CD8-positive, alpha-beta memory T cell (primary cell): Measurements from ENCODE around the gene SLC8B1. TPM values are rescaled to one million over a fixed set of nuclear protein-coding genes. Genes with fewer than 3 reads are reported as not detected.

ENCODE experiments used
- CTCF ChIA-PET: fragments of 350-600 bp; sonication (Branson Sonifier 250); formaldehyde crosslinking; loops from one replicate; lab custom pipeline; 2021; ENCODE audit warnings: antibody characterized with exemption; lab: Charles Lee
- POLR2A ChIA-PET: fragments of 350-600 bp; sonication (Branson Sonifier 250); formaldehyde crosslinking; loops from one replicate; lab custom pipeline; 2021; ENCODE audit warnings: antibody characterized with exemption; lab: Charles Lee
- DNase-seq, 5 donors: peaks; one replicate each; pipeline versions ENCODE4 v3.0.0 to v3.0.0-alpha.2; 2020 to 2022; ENCODE audit warnings: mixed read lengths in 1 of 5
- H3K27ac ChIP-seq: one replicate; pipeline ENCODE4 v1.7.0; 2013; ENCODE audit warnings: low read depth, mild to moderate bottlenecking, low read length, moderate library complexity
- H3K27me3 ChIP-seq: 2 replicates; pipeline ENCODE4 v1.7.0; 2013; ENCODE audit warnings: low read length, mild to moderate bottlenecking; ENCODE audit not compliant: insufficient read depth, poor library complexity, severe bottlenecking
- H3K36me3 ChIP-seq: 2 replicates; pipeline ENCODE4 v1.7.0; 2013; ENCODE audit warnings: mild to moderate bottlenecking, low read length, moderate library complexity; ENCODE audit not compliant: insufficient read depth
- H3K4me1 ChIP-seq: 2 replicates; pipeline ENCODE4 v1.7.0; 2013; ENCODE audit warnings: mild to moderate bottlenecking, low read length, moderate library complexity; ENCODE audit not compliant: insufficient read depth
- H3K4me3 ChIP-seq: 2 replicates; pipeline ENCODE4 v1.7.0; 2013; ENCODE audit warnings: mild to moderate bottlenecking, low read length
- H3K9me3 ChIP-seq: 2 replicates; pipeline ENCODE4 v1.7.0; 2013; ENCODE audit warnings: mild to moderate bottlenecking, low read length
- H3K27ac Mint-ChIP-seq, 8 donors: one replicate each; pipeline ENCODE4 v1.8.0; 2020 to 2021; ENCODE audit warnings: mixed read lengths in 8 of 8, mild to moderate bottlenecking in 6 of 8, inconsistent platforms in 3 of 8, moderate library complexity in 3 of 8
- H3K27me3 Mint-ChIP-seq, 2 donors: one replicate each; pipeline ENCODE4 v1.8.0; 2020 to 2021; ENCODE audit warnings: mixed read lengths in 2 of 2, mild to moderate bottlenecking in 1 of 2, moderate library complexity in 1 of 2
- H3K36me3 Mint-ChIP-seq, 3 donors: one replicate each; pipeline ENCODE4 v1.8.0; 2020 to 2021; ENCODE audit warnings: mixed read lengths in 3 of 3, inconsistent platforms in 1 of 3, mild to moderate bottlenecking in 1 of 3
- H3K4me1 Mint-ChIP-seq, 3 donors: one replicate each; pipeline ENCODE4 v1.8.0; 2020 to 2021; ENCODE audit warnings: mixed read lengths in 3 of 3, inconsistent platforms in 1 of 3, mild to moderate bottlenecking in 1 of 3
- H3K4me3 Mint-ChIP-seq, 7 donors: one replicate each; pipeline ENCODE4 v1.8.0; 2020 to 2021; ENCODE audit warnings: mixed read lengths in 7 of 7, mild to moderate bottlenecking in 6 of 7, moderate library complexity in 4 of 7, inconsistent platforms in 2 of 7
- H3K9me3 Mint-ChIP-seq, 5 donors: one replicate each; pipeline ENCODE4 v1.8.0; 2020 to 2022; ENCODE audit warnings: mixed read lengths in 5 of 5, mild to moderate bottlenecking in 3 of 5, moderate library complexity in 2 of 5, inconsistent platforms in 1 of 5
- polyA plus RNA-seq: library from polyadenylated mRNA; unstranded; fragments of 300-500 nt; fragmentation: Illumina TruSeq; gene quantifications from one replicate; pipeline ENCODE4 v1.2.3, GENCODE V29; 2021
- total RNA-seq, 2 experiments: library from RNA; stranded (reverse); gene quantifications; one replicate each; pipeline ENCODE4 v1.2.3, GENCODE V29; 2021

Gene SLC8B1
- total and polyA plus RNA-seq, 3 experiments from 2014 or later, result 14.9 to 26.8 (median 16.8) TPM

GRCh38 chr12:113333877-113334785 is 778 bp downstream of the SLC8B1 start:
- CTCF ChIA-PET, result interaction anchor here (0.9 to 1.0 kb wide), 4 partner anchors 18 to 149 kb away, joined by 3 read pairs; partner anchors contain the start of genes DDX54 and RITA1
- no peaks in the 10 kb centered on the region for H3K9me3 ChIP-seq
- H3K27ac ChIP-seq, result peak overlapping the region; percentile 57
- peak overlapping the region; percentile 78 for H3K4me3 ChIP-seq
- peak overlapping the region; percentile 93 to 99 (median 95) for H3K4me3 Mint-ChIP-seq
- peaks cover 22% of the 10 kb centered on the region for H3K4me1 ChIP-seq
- peak overlapping the region; percentile 65 to 97 (median 89) for H3K27ac Mint-ChIP-seq
- H3K36me3 ChIP-seq, result peaks cover 4% of the 10 kb centered on the region
- DNase-seq, result peak in 2 of 5 donors; percentile 13 to 53
- H3K27me3 ChIP-seq, result no peaks in the 10 kb centered on the region
- POLR2A ChIA-PET, result interaction anchor here (0.6 to 1.0 kb wide), 3 partner anchors 21 to 431 kb away, joined by 3 to 7 read pairs (median 3); partner anchors contain the start of gene PLBD2
- H3K36me3 Mint-ChIP-seq, result peaks cover 6 to 43% (median 15%) of the 10 kb centered on the region in 3 donors
- H3K27me3 Mint-ChIP-seq, result peaks cover 0 to 4% of the 10 kb centered on the region in 2 donors
- no peaks in the 10 kb centered on the region for H3K9me3 Mint-ChIP-seq
- peaks cover 33 to 61% (median 40%) of the 10 kb centered on the region in 3 donors for H3K4me1 Mint-ChIP-seq

- Mint-ChIP-seq H3K4me3 (peak overlapping the region in 6 of 7 donors; percentile 93 to 98 (median 95)), H3K4me1 (peaks cover 33 to 66% (median 40%) of the 10 kb centered on the region in 3 donors), H3K27me3 (no peaks in the 10 kb centered on the region), H3K9me3 (no peaks in the 10 kb centered on the region), H3K36me3 (peaks cover 6 to 49% (median 17%) of the 10 kb centered on the region in 3 donors), H3K27ac (peak overlapping the region in 2 of 8 donors; percentile 29 to 39)
- peaks cover 22% of the 10 kb centered on the region for H3K4me1 ChIP-seq
- no peaks in the 10 kb centered on the region for H3K9me3 ChIP-seq
- H3K4me3 ChIP-seq, result peak overlapping the region; percentile 78
- POLR2A ChIA-PET, result no interaction called here
- H3K36me3 ChIP-seq, result peaks cover 4% of the 10 kb centered on the region
- H3K27me3 ChIP-seq, result no peaks in the 10 kb centered on the region
- no peak overlapping the region for H3K27ac ChIP-seq
- CTCF ChIA-PET, result interaction anchor here (0.5 kb wide), 1 partner anchor 130 kb away, joined by 4 read pairs; no protein-coding TSS in a partner anchor
- no peak for DNase-seq
Observed at GRCh38 chr12:113333418-113333750, 1.5 kb downstream of the SLC8B1 start.

GRCh38 chr12:113332688-113333417 is 2.1 kb downstream of the SLC8B1 start:
- POLR2A ChIA-PET, result no interaction called here
- Mint-ChIP-seq H3K4me3 (peak overlapping the region; percentile 13 to 98 (median 94)), H3K9me3 (no peaks in the 10 kb centered on the region)

GRCh38 chr12:113330505-113330904 is 4.4 kb downstream of the SLC8B1 start:
- Histone ChIP-seq H3K9me3 (no peaks in the 10 kb centered on the region), H3K27me3 (no peaks in the 10 kb centered on the region), H3K27ac (no peak overlapping the region), H3K4me1 (peaks cover 21% of the 10 kb centered on the region), H3K4me3 (no peak overlapping the region), H3K36me3 (peaks cover 4% of the 10 kb centered on the region)
- H3K4me3 Mint-ChIP-seq, result peak overlapping the region in 1 of 7 donors; percentile 45
- DNase-seq, result no peak
- peak overlapping the region in 1 of 8 donors; percentile 6 for H3K27ac Mint-ChIP-seq
- no peaks in the 10 kb centered on the region for H3K9me3 Mint-ChIP-seq
- no peaks in the 10 kb centered on the region for H3K27me3 Mint-ChIP-seq
- H3K36me3 Mint-ChIP-seq, result peaks cover 6 to 59% (median 19%) of the 10 kb centered on the region in 3 donors
- peaks cover 33 to 68% (median 36%) of the 10 kb centered on the region in 3 donors for H3K4me1 Mint-ChIP-seq
- POLR2A ChIA-PET, result no interaction called here
- CTCF ChIA-PET, result no interaction called here

More at GRCh38 chr12:113332688-113333417, 2.1 kb downstream of the SLC8B1 start:
- Histone ChIP-seq H3K4me1 (peaks cover 22% of the 10 kb centered on the region), H3K9me3 (no peaks in the 10 kb centered on the region), H3K27ac (no peak overlapping the region), H3K36me3 (peaks cover 4% of the 10 kb centered on the region), H3K27me3 (no peaks in the 10 kb centered on the region), H3K4me3 (peak overlapping the region; percentile 78)
- DNase-seq, result no peak
- Mint-ChIP-seq H3K36me3 (peaks cover 6 to 52% (median 19%) of the 10 kb centered on the region in 3 donors), H3K27ac (peak overlapping the region in 4 of 8 donors; percentile 29 to 76 (median 54)), H3K4me1 (peaks cover 33 to 70% (median 40%) of the 10 kb centered on the region in 3 donors), H3K27me3 (no peaks in the 10 kb centered on the region)
- CTCF ChIA-PET, result interaction anchor here (0.5 kb wide), 1 partner anchor 130 kb away, joined by 4 read pairs; no protein-coding TSS in a partner anchor

DNA sequence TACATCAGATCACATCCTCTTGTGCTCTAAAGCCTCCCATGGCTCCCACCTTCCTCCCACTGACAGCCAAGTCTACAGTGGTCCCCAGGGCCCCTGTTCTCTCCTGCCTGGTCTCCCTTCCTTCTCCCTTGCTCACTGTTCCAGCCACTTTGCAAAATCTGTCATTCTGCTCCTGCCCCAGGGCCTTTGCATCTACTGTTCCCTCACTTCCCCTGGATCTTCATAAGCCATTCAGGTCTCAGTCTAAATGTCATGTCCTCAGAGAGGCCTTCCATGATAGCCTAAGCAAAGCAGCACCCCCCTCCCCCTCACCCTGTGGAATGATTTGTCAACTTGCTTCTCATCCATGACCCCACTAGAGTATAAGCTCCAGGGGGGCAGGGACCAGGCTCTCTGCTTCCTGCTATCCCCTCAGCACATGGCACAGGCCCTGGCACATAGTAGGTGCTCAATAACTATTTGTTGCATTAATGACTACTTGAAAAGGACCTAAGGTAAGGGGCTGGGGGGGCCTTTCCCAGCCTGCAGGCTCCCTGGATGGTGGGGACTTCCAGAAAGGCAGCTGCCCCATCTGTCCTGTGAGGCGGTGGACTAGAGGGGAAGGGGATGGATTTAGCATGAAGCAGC is 5.0 kb downstream of the SLC8B1 start:
- peaks cover 31 to 67% (median 38%) of the 10 kb centered on the region in 3 donors for H3K4me1 Mint-ChIP-seq
- H3K4me3 Mint-ChIP-seq, result no peak overlapping the region
- peaks cover 4% of the 10 kb centered on the region for H3K36me3 ChIP-seq
- no peak overlapping the region for H3K27ac ChIP-seq
- no peak overlapping the region for H3K4me3 ChIP-seq
- peaks cover 17% of the 10 kb centered on the region for H3K4me1 ChIP-seq
- peak overlapping the region in 2 of 8 donors; percentile 49 to 65 for H3K27ac Mint-ChIP-seq
- CTCF ChIA-PET, result no interaction called here
- peaks cover 6 to 61% (median 21%) of the 10 kb centered on the region in 3 donors for H3K36me3 Mint-ChIP-seq
- no peaks in the 10 kb centered on the region for H3K9me3 ChIP-seq
- H3K9me3 Mint-ChIP-seq, result no peaks in the 10 kb centered on the region
- DNase-seq, result no peak
- H3K27me3 ChIP-seq, result no peaks in the 10 kb centered on the region
- POLR2A ChIA-PET, result no interaction called here
- H3K27me3 Mint-ChIP-seq, result no peaks in the 10 kb centered on the region

DNA sequence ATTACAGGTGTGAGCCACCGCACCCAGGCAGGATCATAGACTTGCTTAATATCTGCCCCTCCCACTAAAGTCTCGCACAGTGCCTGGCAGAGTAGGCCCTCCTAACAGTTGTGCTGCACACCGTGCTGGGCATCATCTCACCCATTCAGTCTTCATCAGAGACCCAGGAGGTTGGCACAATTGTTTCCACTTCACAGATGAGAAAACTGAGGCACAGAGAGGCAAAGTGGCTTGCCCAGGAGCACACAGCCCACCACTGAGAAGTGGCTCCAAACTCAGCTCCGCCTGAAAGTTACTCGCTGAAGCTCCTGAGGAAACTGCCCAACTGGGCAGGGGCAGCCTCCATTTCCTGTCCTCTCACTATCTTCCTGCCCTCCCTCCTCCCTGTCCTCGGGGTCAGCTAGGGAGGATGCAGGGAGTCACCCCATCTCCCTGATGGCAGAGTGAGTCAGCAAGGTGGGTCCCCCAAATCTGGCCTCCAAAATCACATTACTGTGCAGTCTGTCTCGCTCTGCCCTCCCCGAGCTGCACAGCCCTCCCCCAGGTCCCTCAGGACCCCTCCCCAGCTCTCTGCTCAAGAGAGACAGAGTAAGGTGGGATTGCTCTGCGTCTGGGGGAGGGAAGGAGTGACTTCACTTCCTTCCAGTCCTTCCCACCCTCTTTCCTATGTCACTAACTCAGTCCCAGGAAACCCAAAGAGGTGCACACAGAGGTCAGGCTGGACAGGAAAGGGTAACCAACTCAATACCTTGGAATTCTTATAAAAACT is 5.7 kb downstream of the SLC8B1 start:
- H3K36me3 Mint-ChIP-seq, result peaks cover 6 to 58% (median 22%) of the 10 kb centered on the region in 3 donors
- ChIA-PET CTCF (no interaction called here), POLR2A (no interaction called here)
- H3K27me3 Mint-ChIP-seq, result no peaks in the 10 kb centered on the region
- H3K36me3 ChIP-seq, result peaks cover 4% of the 10 kb centered on the region
- H3K9me3 Mint-ChIP-seq, result no peaks in the 10 kb centered on the region
- DNase-seq, result no peak
- H3K27ac ChIP-seq, result no peak overlapping the region
- H3K4me1 Mint-ChIP-seq, result peaks cover 27 to 64% (median 36%) of the 10 kb centered on the region in 3 donors
- H3K9me3 ChIP-seq, result no peaks in the 10 kb centered on the region
- no peak overlapping the region for H3K27ac Mint-ChIP-seq
- H3K4me3 ChIP-seq, result no peak overlapping the region
- H3K4me1 ChIP-seq, result peaks cover 17% of the 10 kb centered on the region
- no peaks in the 10 kb centered on the region for H3K27me3 ChIP-seq
- H3K4me3 Mint-ChIP-seq, result no peak overlapping the region

DNA sequence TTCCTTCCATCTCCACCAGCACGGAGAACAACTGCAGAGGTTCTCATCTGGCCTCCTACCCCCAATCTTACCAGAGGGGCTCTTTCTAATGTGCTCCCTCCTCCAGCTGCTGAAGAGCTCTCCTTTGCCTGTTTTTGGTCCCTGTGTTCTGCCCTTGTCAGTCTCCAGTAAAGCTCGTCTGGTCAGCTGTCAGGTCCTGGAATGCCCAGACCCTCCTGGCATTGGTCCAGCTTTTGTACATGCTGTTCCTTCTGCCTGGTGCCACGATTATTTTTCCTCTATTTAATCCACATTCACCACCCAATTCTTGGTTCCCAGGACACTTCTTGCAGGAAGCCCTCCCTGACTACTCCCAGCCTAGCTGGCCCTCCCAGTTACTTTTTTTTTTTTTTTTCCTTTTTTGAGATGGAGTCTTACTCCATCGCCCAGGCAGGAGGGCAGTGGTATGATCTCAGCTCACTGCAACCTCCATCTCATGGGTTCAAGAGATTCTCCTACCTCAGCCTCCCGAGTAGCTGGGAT is 6.5 kb downstream of the SLC8B1 start:
- H3K36me3 Mint-ChIP-seq, result peaks cover 6 to 61% (median 22%) of the 10 kb centered on the region in 3 donors
- DNase-seq, result no peak
- peaks cover 24 to 63% (median 31%) of the 10 kb centered on the region in 3 donors for H3K4me1 Mint-ChIP-seq
- no peaks in the 10 kb centered on the region for H3K9me3 Mint-ChIP-seq
- H3K27ac Mint-ChIP-seq, result peak overlapping the region in 2 of 8 donors; percentile 27 to 30
- CTCF ChIA-PET, result no interaction called here
- Histone ChIP-seq H3K4me3 (no peak overlapping the region), H3K36me3 (peaks cover 4% of the 10 kb centered on the region), H3K27me3 (no peaks in the 10 kb centered on the region), H3K27ac (no peak overlapping the region), H3K4me1 (peaks cover 10% of the 10 kb centered on the region), H3K9me3 (no peaks in the 10 kb centered on the region)
- POLR2A ChIA-PET, result no interaction called here
- H3K4me3 Mint-ChIP-seq, result no peak overlapping the region
- no peaks in the 10 kb centered on the region for H3K27me3 Mint-ChIP-seq
